HFFc6 (cell line): ENCODE results near the gene ABCD2. TPM values are rescaled to one million over a fixed set of nuclear protein-coding genes. Genes with fewer than 3 reads are reported as not detected.

Experiments
- DNase-seq: peaks from one replicate; pipeline ENCODE4 v3.0.0-alpha.2; 2018
- H3K27ac Mint-ChIP-seq: 2 replicates; pipeline ENCODE4 v1.8.0; 2020; ENCODE audit warnings: mild to moderate bottlenecking, mixed read lengths
- H3K27me3 Mint-ChIP-seq: 2 replicates; pipeline ENCODE4 v1.8.0; 2021; ENCODE audit warnings: mild to moderate bottlenecking, moderate library complexity, mixed read lengths; ENCODE audit not compliant: insufficient read depth
- H3K36me3 Mint-ChIP-seq: 2 replicates; pipeline ENCODE4 v1.8.0; 2021; ENCODE audit warnings: low read depth, mixed read lengths
- H3K4me1 Mint-ChIP-seq: 2 replicates; pipeline ENCODE4 v1.8.0; 2020; ENCODE audit warnings: low read depth, mixed read lengths
- H3K4me3 Mint-ChIP-seq: 2 replicates; pipeline ENCODE4 v1.8.0; 2020; ENCODE audit warnings: mild to moderate bottlenecking, moderate library complexity, mixed read lengths
- H3K9me3 Mint-ChIP-seq: 2 replicates; pipeline ENCODE4 v1.8.0; 2020; ENCODE audit warnings: mild to moderate bottlenecking, mixed read lengths
- total RNA-seq, 6 experiments: library from RNA; stranded (reverse); fragmentation: NEBNext Ultra II Directional; extraction: Animal tissue kit (Norgen Biotek cat#: 25700); gene quantifications; 2 replicates in 1 of 6; 3 replicates in 5 of 6; pipeline ENCODE4 v1.2.3, GENCODE V29; 2021
- TF ChIP-seq, protein P1 (sequence below): fragments of 200-600 bp; sonication (generic); IDR thresholded peaks from 2 replicates; pipeline ENCODE4 v1.5.0; 2021; ENCODE audit warnings: antibody characterized with exemption, mild to moderate bottlenecking

The ABCD2 gene
- total RNA-seq, 6 experiments from 2014 or later = not detected

- Mint-ChIP-seq H3K36me3 (no peaks in the 10 kb centered on the region), H3K4me1 (no peaks in the 10 kb centered on the region), H3K9me3 (no peaks in the 10 kb centered on the region), H3K27me3 (no peaks in the 10 kb centered on the region), H3K27ac (no peak overlapping the region), H3K4me3 (no peak overlapping the region)
- TF ChIP-seq, protein P1, sequence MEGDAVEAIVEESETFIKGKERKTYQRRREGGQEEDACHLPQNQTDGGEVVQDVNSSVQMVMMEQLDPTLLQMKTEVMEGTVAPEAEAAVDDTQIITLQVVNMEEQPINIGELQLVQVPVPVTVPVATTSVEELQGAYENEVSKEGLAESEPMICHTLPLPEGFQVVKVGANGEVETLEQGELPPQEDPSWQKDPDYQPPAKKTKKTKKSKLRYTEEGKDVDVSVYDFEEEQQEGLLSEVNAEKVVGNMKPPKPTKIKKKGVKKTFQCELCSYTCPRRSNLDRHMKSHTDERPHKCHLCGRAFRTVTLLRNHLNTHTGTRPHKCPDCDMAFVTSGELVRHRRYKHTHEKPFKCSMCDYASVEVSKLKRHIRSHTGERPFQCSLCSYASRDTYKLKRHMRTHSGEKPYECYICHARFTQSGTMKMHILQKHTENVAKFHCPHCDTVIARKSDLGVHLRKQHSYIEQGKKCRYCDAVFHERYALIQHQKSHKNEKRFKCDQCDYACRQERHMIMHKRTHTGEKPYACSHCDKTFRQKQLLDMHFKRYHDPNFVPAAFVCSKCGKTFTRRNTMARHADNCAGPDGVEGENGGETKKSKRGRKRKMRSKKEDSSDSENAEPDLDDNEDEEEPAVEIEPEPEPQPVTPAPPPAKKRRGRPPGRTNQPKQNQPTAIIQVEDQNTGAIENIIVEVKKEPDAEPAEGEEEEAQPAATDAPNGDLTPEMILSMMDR = no peak
- DNase-seq = no peak
Measured at GRCh38 chr12:39620659-39621658, 1.4 kb upstream of the ABCD2 start.

- Mint-ChIP-seq H3K9me3 (no peaks in the 10 kb centered on the region), H3K27me3 (no peaks in the 10 kb centered on the region), H3K4me1 (no peaks in the 10 kb centered on the region), H3K4me3 (no peak overlapping the region), H3K27ac (no peak overlapping the region), H3K36me3 (no peaks in the 10 kb centered on the region)
- DNase-seq = no peak
- TF ChIP-seq, protein P1 = no peak
Measured at GRCh38 chr12:39619316-39619659, 315 bp downstream of the ABCD2 start.

DNA sequence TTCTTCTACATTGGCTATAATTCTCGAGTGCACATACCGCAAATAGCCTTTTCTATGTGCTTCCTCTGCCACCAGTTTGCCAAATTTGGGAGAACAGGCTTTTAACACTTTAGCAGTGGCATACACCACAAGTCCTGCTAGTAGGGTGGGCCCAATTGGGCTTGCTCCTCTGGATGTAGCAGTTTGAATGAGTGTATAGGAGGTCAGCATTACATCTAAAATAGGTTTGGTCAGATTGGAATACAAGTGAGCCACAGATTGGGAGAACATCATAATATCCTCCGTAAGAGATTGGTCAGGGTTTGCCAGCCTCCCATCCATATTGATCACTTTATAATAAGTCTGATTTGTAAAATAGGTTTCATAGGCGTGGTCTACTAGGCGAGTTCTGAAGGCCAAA lies 902 bp downstream of the ABCD2 start:
- DNase-seq = no peak
- no peaks in the 10 kb centered on the region for H3K4me1 Mint-ChIP-seq
- H3K27ac Mint-ChIP-seq = no peak overlapping the region
- H3K4me3 Mint-ChIP-seq = no peak overlapping the region
- H3K27me3 Mint-ChIP-seq = no peaks in the 10 kb centered on the region
- TF ChIP-seq, protein P1 = no peak
- H3K9me3 Mint-ChIP-seq = no peaks in the 10 kb centered on the region
- no peaks in the 10 kb centered on the region for H3K36me3 Mint-ChIP-seq

GRCh38 chr12:39617887-39618286 lies 1.7 kb downstream of the ABCD2 start:
- Mint-ChIP-seq H3K9me3 (no peaks in the 10 kb centered on the region), H3K4me3 (no peak overlapping the region), H3K36me3 (no peaks in the 10 kb centered on the region), H3K27me3 (no peaks in the 10 kb centered on the region), H3K4me1 (no peaks in the 10 kb centered on the region), H3K27ac (no peak overlapping the region)
- no peak for DNase-seq
- TF ChIP-seq, protein P1 = no peak

GRCh38 chr12:39616666-39617065 lies 2.9 kb downstream of the ABCD2 start:
- Mint-ChIP-seq H3K27me3 (no peaks in the 10 kb centered on the region), H3K9me3 (no peaks in the 10 kb centered on the region), H3K4me3 (no peak overlapping the region), H3K36me3 (no peaks in the 10 kb centered on the region), H3K4me1 (no peaks in the 10 kb centered on the region), H3K27ac (no peak overlapping the region)
- no peak for DNase-seq
- TF ChIP-seq, protein P1 = no peak
